HEK293T (cell line): ENCODE results near the gene NUDT17.
A peak's percentile ranks its signal among the peaks of the same experiment; 100 is the strongest.

ENCODE experiments used
- CTCF ChIA-PET: fragments of 350-600 bp; formaldehyde crosslinking; extraction: SDS; loops from one replicate; lab custom pipeline; 2021; ENCODE audit warnings: antibody characterized with exemption, inconsistent platforms; lab: Yijun Ruan, JAX
- POLR2A ChIA-PET: fragments of 350-600 bp; formaldehyde crosslinking; extraction: SDS; loops from one replicate; lab custom pipeline; 2020; ENCODE audit warnings: antibody characterized with exemption, inconsistent platforms; lab: Yijun Ruan, JAX
- DNase-seq: peaks from one replicate; pipeline ENCODE4 v3.0.0; 2012; ENCODE audit warnings: mixed read lengths; ENCODE audit errors: extremely low spot score
- ARNT ChIP-seq: fragments of 450-650 bp; IDR thresholded peaks from 2 replicates; pipeline ENCODE4 v1.6.1; 2017; ENCODE audit warnings: mild to moderate bottlenecking
- BHLHE40 ChIP-seq: fragments of 450-650 bp; IDR thresholded peaks from 2 replicates; pipeline ENCODE4 v1.6.1; 2016; ENCODE audit warnings: mild to moderate bottlenecking, moderate library complexity, borderline replicate concordance
- CTBP1 ChIP-seq: fragments of 450-650 bp; IDR thresholded peaks from 2 replicates; pipeline ENCODE4 v1.6.1; 2016; ENCODE audit warnings: borderline replicate concordance
- ELF4 ChIP-seq: fragments of 450-650 bp; IDR thresholded peaks from 2 replicates; pipeline ENCODE4 v1.6.1; 2017; ENCODE audit warnings: antibody characterized with exemption
- FOXA1 ChIP-seq: fragments of 450-650 bp; IDR thresholded peaks from 2 replicates; pipeline ENCODE4 v1.6.1; 2016; ENCODE audit warnings: mild to moderate bottlenecking
- FOXK2 ChIP-seq: fragments of 450-650 bp; IDR thresholded peaks from 2 replicates; pipeline ENCODE4 v1.6.1; 2016; ENCODE audit warnings: mild to moderate bottlenecking
- FOXM1 ChIP-seq: fragments of 450-650 bp; IDR thresholded peaks from 2 replicates; pipeline ENCODE4 v1.6.1; 2017; ENCODE audit warnings: mild to moderate bottlenecking, borderline replicate concordance
- HDGF ChIP-seq: fragments of 450-650 bp; IDR thresholded peaks from 2 replicates; pipeline ENCODE4 v1.6.1; 2017; ENCODE audit warnings: antibody characterized with exemption, borderline replicate concordance
- L3MBTL2 ChIP-seq: fragments of 450-650 bp; conservative IDR thresholded peaks from 2 replicates; pipeline ENCODE4 v1.6.1; 2016; ENCODE audit warnings: mild to moderate bottlenecking
- LEF1 ChIP-seq: fragments of 450-650 bp; IDR thresholded peaks from 2 replicates; pipeline ENCODE4 v1.6.1; 2017; ENCODE audit warnings: mild to moderate bottlenecking, borderline replicate concordance
- NFRKB ChIP-seq: fragments of 450-650 bp; IDR thresholded peaks from 2 replicates; pipeline ENCODE4 v1.6.1; 2016; ENCODE audit warnings: mild to moderate bottlenecking, moderate library complexity
- PKNOX1 ChIP-seq: fragments of 450-650 bp; IDR thresholded peaks from 2 replicates; pipeline ENCODE4 v1.6.1; 2016
- SP1 ChIP-seq: fragments of 450-650 bp; IDR thresholded peaks from 2 replicates; pipeline ENCODE4 v1.6.1; 2017
- SUZ12 ChIP-seq: fragments of 450-650 bp; IDR thresholded peaks from 2 replicates; pipeline ENCODE4 v1.6.1; 2016; ENCODE audit warnings: mild to moderate bottlenecking
- TARDBP ChIP-seq: fragments of 450-650 bp; IDR thresholded peaks from 2 replicates; pipeline ENCODE4 v1.6.1; 2016
- ZNF384 ChIP-seq: fragments of 450-650 bp; IDR thresholded peaks from 2 replicates; pipeline ENCODE4 v1.6.1; 2016

NUDT17 gene

DNA sequence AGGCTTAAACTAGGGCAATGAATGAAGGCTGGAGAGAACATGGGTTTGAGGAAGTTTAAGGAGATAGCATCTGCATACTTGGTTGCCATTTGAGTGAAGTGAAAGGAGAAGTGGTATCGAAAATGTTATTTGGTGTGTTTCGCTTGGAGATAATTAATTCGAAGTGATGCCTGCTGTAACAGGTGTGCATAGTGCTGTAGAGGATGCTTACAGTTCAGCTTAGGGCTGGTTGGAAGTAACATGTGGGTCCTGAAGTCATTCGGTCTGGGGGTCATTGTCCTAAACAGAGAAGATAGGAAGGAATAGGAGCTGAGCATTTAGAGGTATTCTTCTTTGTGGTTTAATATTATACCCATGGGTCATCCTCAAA is 301 bp upstream of the NUDT17 start:
- CTCF ChIA-PET: interaction anchor here (0.6 to 7.3 kb wide), 24 partner anchors 10 to 191 kb away, joined by 3 to 97 read pairs (median 4); partner anchors contain the start of genes ANKRD34A, ANKRD35, LIX1L and PIAS3
- POLR2A ChIA-PET: interaction anchor here (0.6 to 5.7 kb wide), 11 partner anchors 8 to 193 kb away, joined by 3 to 86 read pairs (median 5); partner anchors contain the start of genes ANKRD34A, HJV, PEX11B and PIAS3
- no peak for TF ChIP-seq ELF4
- no peak for TF ChIP-seq SP1
- TF ChIP-seq BHLHE40: no peak
- TF ChIP-seq CTBP1: no peak
- no peak for TF ChIP-seq SUZ12
- no peak for TF ChIP-seq TARDBP
- TF ChIP-seq ZNF384: no peak
- no peak for TF ChIP-seq FOXA1
- no peak for TF ChIP-seq PKNOX1
- TF ChIP-seq HDGF: no peak
- TF ChIP-seq ARNT: no peak
- no peak for TF ChIP-seq NFRKB
- TF ChIP-seq LEF1: no peak
- TF ChIP-seq FOXK2: no peak
- TF ChIP-seq L3MBTL2: no peak
- no peak for TF ChIP-seq FOXM1
- DNase-seq: no peak

GRCh38 chr1:145846201-145846612 is 777 bp downstream of the NUDT17 start:
- TF ChIP-seq PKNOX1 (no peak), SUZ12 (no peak), LEF1 (no peak), TARDBP (no peak), ZNF384 (no peak), ELF4 (no peak), NFRKB (no peak), FOXK2 (no peak), FOXA1 (no peak), FOXM1 (no peak), BHLHE40 (no peak), ARNT (no peak), HDGF (no peak), L3MBTL2 (no peak), CTBP1 (no peak), SP1 (no peak)
- DNase-seq: peak; percentile 66
- CTCF ChIA-PET: interaction anchor here (0.7 to 7.3 kb wide), 13 partner anchors 9 to 165 kb away, joined by 3 to 97 read pairs (median 6); partner anchors contain the start of genes ANKRD34A, LIX1L, PIAS3 and POLR3C
- POLR2A ChIA-PET: interaction anchor here (0.7 to 5.7 kb wide), 5 partner anchors 12 to 118 kb away, joined by 3 to 86 read pairs (median 8); partner anchors contain the start of genes ANKRD34A, PIAS3, POLR3C and POLR3GL

- ChIA-PET CTCF (interaction anchor here (1.7 to 7.3 kb wide), 2 partner anchors 11 to 44 kb away, joined by 5 to 97 read pairs; partner anchors contain the start of gene PIAS3), POLR2A (interaction anchor here (5.7 kb wide), 1 partner anchor 11 kb away, joined by 86 read pairs; the partner anchor contains the start of gene PIAS3)
- no peak for DNase-seq
- no peak for TF ChIP-seq CTBP1
These were observed 2.4 kb downstream of the NUDT17 start for GRCh38 chr1:145847827-145848226.

DNA sequence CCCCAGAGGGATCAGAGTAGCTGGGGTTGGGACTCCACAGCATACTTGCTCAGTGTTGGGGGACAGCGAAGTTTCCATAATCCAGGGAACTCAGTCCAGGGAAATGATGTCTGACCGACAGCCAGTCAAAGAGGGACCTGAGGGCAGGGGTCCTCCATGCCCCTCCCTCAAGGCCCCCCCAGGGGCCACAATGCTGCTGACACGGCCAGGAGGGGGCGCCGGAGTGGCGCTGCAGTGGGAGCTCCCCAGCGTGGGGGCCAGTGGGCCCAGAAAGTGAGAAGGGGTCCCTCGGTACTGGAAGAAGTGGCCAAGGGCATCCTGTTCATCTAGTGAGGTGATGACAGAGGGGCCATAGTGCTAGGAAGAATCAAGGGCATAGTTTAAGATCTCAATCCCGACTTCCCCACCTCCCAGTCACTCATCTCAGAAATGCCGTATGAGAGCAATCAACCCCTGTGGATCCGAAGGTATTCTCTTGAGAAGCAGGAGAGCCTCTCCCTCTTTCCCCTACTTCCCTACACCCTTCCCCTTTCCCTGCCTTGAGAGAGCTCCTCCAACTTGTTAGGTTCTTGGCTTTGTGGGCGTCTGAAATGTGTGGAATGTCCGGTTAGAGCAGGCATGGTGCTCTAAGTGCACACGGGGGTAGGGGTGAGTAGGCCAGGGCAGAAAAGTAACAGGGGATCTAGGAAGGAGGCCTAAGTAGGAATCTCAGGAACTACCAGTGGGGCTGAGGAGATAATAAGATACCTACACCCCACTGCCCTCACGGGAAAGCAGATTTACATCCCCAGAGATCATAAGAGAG is 4.1 kb downstream of the NUDT17 start:
- ChIA-PET POLR2A (interaction anchor here (1.1 to 5.7 kb wide), 3 partner anchors 9 to 25 kb away, joined by 3 to 86 read pairs (median 10); partner anchors contain the start of gene PIAS3), CTCF (interaction anchor here (0.5 to 7.3 kb wide), 3 partner anchors 9 to 270 kb away, joined by 3 to 97 read pairs (median 6); partner anchors contain the start of gene PIAS3)
- no peak for TF ChIP-seq BHLHE40
- TF ChIP-seq FOXM1: peak; percentile 53; the same call in 1 of the 2 replicates
- DNase-seq: peak; percentile 28

- no peak for DNase-seq
- CTCF ChIA-PET: interaction anchor here (1.0 kb wide), 2 partner anchors 9 to 10 kb away, joined by 3 to 4 read pairs; partner anchors contain the start of gene NUDT17
- POLR2A ChIA-PET: no interaction called here
- TF ChIP-seq NFRKB (no peak), SP1 (no peak), FOXK2 (no peak), BHLHE40 (no peak), FOXA1 (no peak), LEF1 (no peak), FOXM1 (no peak), PKNOX1 (no peak), ELF4 (no peak), CTBP1 (no peak), ARNT (no peak), TARDBP (no peak), SUZ12 (no peak), ZNF384 (no peak)
These were observed 10.1 kb downstream of the NUDT17 start for GRCh38 chr1:145855426-145855948.

- POLR2A ChIA-PET: interaction anchor here (1.1 to 4.7 kb wide), 3 partner anchors 11 to 62 kb away, joined by 4 to 86 read pairs (median 10); partner anchors contain the start of genes NUDT17, PEX11B, POLR3C and RNF115
- DNase-seq: no peak
- CTCF ChIA-PET: interaction anchor here (1.6 to 5.6 kb wide), 2 partner anchors 11 to 122 kb away, joined by 3 to 97 read pairs; partner anchors contain the start of gene NUDT17
- TF ChIP-seq BHLHE40: no peak
- no peak for TF ChIP-seq ARNT
- no peak for TF ChIP-seq TARDBP
- no peak for TF ChIP-seq ELF4
- no peak for TF ChIP-seq L3MBTL2
- no peak for TF ChIP-seq PKNOX1
- no peak for TF ChIP-seq ZNF384
These were observed 11.7 kb downstream of the NUDT17 start for GRCh38 chr1:145857170-145857569.
